SKM-1 (cell line): ENCODE data around the gene TRANK1.
"Not testable (repeated sequence)": the region's sequence is repeated elsewhere in the genome, so short reads cannot be mapped to it uniquely, and the experiment has no call there.

Experiments
- DNase-seq: peaks from one replicate; lab custom pipeline; 2025; ENCODE audit not compliant: unreplicated experiment; lab: John Stamatoyannopoulos, UW

The TRANK1 gene

DNA sequence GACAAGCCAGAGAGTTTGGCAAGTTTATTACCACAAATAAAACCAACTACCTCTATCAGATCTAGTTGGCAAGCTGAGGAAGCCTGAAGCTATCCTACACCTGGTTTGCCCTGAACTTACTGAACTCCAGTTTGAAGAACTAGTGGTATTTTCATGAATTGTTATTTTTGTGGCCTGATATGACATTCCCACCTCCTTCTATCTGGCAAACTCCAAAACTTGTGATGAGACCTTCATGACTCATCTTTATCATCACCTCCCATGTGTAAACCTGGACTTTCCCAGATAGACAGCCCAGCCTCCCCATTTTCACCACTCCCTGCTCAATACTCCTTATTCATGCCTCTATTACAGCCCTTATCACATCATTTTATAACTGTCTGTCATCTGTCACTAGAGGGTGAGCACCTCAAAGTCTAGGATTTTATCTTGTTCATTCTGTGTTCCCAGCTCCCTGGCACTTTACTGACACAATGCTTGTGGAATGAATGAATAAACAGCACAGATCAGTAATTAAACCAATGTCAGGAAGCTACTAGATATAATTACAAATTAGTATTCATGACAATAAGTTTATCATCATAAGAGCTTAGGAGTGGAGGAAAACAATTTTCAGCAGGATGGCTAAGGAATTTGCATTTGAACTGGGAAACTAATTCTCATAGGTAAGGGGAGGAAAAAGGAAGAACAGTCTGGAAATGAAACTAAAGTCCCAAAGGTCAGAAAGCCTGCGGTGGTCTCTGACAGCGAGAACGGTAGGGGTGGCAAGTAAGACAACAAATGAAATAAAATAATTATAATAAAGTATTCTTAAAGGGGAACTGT is 13.2 kb upstream of the TRANK1 start:
- DNase-seq, result no peak

DNA sequence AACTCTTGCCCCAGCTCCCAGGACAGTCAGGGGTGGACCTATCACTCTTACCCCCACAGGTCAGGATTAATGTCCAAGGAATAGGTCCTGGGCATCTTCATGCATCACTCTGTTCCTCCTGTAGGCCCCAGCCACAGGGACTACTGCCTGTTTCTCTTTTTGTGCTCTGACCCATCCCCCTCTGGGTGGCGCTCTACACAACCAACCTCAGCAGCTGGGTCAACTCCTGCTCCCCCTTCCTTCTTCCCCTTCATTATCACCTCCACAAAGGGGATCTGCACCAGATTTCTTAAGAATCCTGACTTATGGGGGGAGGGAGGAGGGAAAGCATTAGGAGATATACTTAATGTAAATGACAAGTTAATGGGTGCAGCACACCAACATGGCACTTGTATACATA is 12.2 kb upstream of the TRANK1 start:
- no peak for DNase-seq

DNA sequence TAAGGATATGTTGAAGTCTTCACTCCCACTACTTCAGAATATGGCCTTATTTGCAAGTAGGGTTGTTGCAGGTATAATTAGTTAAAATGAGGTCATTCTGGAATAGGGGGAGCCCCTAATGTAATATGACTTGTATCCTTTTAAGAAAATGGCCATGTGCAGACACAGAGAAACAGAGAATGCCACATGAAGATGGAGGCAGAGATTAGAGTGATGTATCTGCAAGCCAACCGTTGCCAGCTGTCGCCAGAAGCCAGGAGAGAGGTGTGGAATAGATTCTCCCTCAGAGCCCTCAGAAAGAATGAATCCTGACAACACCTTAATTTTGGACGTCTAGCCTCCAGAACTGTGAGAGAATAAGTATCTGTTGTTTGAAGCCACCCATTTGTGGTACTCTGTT is 11.3 kb upstream of the TRANK1 start:
- DNase-seq, result no peak

DNA sequence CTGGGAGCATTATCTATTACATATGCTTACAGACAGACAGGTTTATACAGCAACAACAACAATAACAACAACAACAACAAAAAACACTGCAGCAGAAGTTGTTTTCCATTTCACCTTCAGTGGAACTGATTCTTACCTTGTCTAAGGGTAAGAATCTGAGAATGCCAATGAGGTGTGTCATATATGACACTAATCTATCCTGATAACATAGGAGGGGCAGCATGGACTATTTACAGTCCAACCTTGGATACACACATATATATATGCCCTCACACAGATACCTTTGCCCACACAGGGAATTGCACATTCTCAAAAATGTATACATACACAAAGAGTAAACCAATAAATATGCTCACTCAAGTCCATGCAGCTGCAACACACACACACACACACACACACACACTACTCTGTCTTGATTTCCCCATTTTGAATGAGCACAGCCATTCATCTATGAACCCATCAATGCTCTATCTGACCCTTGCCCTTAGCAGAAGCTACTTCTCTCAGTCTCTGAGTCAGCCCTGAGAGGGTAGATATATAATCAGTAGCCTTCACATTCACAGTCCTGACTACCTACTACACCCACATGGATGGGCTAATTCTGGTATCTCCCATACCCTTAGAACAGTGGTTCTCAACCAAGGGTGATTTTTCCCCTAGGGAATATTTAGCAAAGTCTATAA is 9.7 kb upstream of the TRANK1 start:
- DNase-seq, result no peak

DNA sequence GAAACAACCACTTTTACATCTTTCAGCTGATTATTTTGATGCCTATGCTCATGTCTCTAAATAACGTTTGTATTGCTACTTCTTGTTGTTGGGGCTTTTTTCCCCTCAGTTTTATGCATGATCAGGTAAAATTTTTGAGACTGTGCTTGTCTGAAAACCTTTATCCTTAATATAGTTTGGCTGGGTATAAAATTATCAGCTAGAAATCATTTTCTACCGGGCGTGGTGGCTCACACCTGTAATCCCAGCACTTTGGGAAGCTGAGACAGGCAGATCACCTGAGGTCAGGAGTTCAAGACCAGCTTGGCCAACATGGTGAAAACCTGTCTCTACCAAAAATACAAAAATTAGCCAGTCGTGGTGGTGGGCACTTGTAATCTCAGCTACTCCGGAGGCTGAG is 3.0 kb upstream of the TRANK1 start:
- not testable (repeated sequence) for DNase-seq

DNA sequence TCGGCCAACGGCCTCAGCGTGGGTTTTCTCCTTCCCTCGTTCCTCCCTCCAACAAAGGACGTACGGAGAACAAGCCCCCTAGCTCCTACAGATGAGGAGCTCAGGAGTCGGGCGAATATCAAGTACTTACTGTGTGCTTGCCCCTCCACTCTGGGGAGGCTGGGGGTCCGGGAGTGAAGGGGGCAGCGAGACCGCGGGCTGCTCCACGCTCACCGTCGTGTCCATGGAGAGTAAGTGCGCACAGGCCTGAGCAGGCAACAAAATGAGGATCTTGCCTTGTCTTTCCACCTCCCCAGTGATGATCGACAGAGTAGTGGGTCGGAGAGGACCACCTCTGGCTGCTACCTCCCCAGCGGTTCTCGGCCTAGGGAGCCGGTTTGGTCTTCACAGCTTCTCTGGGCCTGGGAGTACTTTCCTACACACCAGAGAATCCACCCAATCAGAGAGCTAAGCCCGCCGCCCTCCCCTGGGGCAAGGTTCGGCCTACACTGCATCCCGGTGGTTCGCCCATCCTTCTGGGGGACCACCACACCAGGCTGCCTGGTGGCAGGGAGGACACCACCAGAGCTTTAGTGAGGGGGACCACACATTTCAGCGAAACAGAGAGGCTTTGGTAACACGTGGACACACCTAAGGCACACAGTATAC is 603 bp upstream of the TRANK1 start:
- no peak for DNase-seq

DNA sequence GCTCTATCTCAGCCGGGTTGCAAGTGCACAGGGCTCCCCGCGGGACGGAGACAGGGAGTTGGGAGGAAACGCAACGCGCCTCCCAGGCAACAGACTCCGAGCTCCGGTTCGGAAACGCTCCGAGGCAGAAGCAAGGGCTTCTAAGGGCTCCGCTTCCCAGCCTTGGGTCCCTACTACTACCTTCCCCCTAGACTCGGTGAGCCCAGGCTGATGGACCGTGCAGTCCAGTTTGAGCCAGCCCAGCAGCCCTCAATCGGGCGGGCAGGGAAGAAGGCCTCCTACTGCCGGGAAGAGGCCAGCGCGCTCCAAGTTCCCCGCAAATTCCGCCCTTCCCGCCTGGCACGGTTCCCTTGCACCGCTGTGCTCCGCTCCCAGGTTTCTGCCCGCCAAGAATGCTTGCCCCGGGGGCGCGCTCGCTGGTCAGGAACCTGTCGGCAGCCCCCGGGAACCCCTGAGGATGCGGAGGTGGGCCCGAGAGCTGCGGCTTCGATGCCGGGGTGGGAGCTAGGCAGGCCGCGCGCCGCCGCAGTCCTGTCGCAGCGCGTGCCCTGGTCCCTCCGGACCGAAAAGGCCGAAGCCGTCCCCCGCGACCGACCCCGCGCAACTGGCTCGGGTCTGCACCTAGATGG is 728 bp downstream of the TRANK1 start:
- no peak for DNase-seq

DNA sequence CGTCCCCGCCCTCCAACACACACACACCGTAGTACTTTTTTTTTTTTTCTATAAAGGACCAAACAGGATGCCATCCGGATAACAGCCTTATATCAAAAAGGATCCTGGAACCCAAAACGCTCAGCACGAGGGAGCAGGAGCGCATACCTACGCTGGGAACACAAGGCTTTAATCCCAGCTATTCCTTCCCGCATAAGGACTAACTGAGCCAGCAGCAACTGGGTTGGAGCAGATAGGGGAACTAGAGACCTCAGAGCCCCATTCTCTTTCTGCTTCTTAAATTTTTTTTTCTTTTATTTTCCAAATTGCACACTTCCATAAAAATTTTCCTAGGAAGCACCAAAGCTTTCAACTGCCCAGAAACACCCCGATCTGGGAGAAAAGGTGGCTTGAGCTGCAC is 1.3 kb downstream of the TRANK1 start:
- DNase-seq, result no peak

DNA sequence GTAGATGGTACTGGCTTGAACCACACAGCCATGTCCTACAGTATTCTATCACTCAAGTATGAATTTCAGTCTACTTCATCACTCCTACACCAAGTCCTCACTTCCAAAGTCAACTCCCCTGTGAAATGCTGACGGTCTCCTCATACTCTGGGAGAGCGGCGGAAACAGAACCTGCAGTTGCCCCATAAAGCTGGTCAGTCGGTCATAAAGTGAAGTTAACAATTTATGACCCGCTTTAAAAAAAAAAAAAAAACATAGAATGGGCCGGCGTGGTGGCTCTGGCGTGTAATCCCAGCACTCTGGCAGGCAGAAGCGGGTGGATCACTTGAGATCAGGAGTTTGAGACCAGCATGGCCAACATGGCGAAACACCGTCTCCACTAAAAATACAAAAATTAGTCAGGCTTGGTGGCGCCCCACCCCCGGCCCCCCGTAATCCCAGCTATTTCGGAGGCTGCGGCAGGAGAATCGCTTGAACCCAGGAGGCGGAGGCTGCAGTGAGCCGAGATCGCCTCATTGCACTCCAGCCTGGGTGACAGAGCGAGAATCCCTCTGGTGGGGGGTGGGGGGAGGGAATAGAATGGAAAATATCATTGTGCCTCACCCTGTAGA is 2.1 kb downstream of the TRANK1 start:
- DNase-seq, result no peak

DNA sequence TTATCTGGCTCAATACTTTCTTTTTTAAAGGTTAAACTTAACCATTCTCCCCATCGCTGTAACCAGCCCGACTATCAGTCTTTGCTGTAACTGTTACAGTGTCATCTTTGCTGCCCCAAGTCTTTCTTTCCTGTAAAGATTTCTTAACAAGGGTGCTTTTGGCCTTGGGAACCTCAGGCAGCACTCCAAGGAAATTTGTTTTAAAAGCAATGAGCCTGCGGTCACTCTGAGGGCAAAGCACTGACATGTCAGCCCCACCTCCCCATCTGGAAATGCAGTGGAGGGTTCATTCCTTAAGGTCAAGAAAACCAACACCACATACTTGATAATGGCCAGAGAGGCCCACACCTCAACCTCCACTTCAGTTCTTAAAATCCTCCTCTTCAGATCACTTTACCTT is 3.2 kb downstream of the TRANK1 start:
- no peak for DNase-seq

DNA sequence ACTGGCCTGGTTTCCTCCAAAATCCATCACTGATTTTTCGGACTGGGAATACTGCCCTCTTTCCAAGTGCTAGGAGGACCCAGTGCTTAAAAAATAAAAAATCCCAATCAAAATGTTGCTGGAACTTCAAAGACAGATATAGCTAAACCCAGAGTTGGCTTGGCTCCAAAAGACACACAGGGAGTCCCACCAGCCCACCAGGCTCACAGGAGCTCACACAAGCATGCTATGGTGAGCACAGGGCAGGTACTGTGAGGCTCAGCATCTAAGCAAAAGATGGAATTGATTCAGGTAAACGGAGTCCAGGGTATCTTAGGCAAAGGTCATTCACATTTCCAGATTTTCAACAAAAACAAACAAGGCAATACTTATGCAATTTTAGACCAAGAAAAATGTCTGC is 3.7 kb downstream of the TRANK1 start:
- DNase-seq, result no peak

DNA sequence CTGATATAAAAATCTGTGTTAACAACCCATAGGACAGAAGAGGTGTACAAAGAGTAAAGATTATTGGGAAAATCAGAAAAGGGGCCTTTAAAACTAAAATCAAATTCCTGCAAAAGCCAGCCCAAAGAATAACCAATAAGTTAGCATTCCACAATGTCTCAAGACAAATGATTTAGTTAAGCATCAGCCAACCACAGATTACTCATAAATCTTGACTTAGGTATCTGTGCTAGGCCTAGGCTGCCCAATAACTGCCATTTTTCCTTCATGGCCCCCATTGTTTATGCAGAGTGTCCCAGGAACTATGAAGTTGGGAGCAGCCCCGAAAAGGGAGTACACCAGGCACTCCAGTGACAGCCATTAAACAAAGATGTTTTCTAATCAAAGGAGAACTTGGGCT is 7.4 kb downstream of the TRANK1 start:
- no peak for DNase-seq

DNA sequence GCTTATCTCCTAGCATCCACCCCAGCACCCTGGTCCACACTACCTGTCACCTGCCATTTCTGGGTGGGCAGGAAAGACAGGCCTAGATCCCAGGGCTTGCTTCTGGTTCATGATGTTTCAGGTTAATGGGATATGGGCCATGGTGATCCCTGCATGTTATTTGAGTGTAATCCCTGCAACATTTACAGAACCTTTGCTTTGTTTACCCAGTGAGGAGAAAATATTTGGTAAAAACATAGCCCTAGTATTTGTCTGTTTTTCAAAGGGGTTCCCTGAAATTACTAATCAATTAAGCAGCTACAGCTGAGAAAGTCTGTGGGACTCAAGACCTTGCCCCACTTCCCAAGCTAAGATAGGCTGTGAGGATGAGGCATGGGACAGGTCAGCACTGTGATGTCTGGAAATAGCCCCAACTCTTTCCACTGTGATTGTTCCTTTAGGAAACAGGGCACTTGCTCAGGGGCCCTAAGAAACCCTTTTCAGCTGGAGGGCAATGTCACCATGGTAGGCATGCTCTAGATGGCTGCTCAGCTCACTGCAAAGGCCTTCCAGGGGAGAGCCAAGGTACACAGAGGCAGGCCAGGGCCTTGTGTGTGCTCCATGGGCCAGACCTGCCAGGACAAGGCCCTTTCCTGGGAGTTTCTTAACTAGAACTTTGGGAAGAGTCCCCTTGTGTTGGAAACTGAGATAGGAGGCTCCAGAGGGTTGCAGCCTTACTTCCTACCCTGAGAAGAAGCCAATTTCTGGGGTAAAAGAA is 11.1 kb downstream of the TRANK1 start:
- no peak for DNase-seq

DNA sequence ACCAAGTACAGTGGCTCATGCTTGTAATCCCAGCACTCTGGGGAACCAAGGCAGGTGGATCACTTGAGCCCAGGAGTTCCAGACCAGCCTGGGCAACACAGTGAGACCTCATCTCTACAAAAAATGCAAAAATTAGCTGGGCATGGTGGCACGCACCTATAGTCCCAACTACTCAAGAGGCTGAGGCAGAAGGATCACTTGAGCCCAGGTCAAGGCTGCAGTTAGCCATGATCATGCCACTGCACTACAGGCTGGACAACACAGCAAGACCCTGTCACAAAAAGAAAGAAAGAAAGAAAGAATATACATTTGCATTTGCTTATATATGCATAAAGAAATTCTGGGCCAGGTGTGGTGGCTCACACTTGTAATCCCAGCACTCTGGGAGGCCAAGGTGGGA is 13.4 kb downstream of the TRANK1 start:
- not testable (repeated sequence) for DNase-seq

DNA sequence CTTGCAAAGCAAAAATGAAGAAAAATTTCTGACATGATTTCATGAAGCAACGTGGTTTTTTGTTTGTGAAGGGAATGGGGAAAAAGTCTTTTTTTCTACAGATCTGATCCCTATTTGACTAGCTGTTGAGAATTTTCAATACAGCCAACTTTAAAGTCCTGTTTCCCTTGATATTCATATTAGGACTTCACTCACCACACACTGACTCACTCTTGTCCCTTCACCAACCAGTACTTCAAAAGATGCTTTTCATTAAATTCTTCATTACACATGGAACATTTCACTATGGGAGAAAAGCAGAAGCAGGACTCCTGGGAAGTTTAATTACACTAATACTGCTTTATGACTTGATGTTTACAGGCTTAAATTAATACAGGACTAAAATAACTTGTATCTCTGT is 16.6 kb downstream of the TRANK1 start:
- no peak for DNase-seq

DNA sequence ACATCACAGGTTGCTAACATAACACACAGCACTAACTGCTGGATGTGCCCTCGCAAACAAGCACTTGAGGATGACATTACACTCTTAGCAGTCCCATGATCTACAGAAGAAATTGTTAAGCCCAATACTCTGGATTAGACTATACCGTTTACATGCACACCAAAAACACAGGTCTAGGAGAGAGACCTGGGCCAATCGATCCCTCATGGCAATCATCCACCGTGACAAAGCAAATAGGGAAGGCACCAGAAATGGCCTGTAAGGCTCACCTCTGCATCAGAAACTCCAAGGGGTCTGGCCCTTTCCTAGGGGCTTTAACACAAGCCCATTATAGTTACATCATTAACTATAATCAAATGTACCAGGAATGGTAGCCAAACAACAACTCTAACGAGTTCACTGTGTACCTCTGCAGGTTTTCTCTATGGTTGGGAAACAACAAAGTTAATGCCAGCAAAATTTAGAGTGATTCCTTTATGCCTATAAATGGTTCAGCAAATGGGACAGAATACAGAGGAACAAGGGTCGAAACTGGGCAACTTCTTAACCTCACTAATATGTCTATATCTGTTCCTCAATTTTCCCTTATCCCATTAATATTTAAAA is 18.5 kb downstream of the TRANK1 start:
- DNase-seq, result no peak

DNA sequence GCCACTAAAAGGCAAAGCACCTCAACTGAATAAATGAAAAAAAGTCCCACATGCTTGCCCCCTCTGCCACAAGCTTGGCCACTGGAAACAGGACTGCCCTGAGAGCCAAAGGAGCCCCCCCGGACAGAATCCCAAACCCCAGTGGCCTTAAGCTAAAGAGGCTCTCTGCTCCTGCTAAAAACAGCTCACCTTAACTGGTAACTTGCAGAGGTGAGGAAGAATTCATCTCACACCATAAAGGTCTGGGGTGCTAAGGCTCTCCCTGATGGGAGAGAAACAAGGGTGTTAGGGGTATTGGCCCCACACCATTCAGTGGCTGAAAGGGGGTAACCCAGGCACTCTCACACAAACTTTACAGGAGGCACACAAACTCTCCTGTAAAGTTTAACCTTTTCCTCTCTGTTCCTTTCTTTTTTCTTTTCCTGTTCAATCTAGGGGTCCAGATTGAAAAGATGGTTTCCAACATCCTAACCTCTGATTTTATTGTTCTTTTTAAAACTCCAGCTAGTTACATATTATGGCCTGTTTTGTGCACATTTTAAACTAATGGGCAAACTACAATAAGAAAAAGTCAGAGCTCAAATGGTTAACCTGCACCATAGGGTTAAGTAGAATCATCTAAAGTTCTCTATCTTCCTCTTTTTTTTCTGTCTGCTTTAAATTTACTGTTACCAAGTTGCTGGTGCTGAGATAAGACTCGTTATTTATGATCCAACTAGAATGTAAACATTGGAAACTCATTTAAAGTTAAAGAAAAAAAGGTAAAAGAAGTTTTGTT is 19.9 kb downstream of the TRANK1 start:
- no peak for DNase-seq

DNA sequence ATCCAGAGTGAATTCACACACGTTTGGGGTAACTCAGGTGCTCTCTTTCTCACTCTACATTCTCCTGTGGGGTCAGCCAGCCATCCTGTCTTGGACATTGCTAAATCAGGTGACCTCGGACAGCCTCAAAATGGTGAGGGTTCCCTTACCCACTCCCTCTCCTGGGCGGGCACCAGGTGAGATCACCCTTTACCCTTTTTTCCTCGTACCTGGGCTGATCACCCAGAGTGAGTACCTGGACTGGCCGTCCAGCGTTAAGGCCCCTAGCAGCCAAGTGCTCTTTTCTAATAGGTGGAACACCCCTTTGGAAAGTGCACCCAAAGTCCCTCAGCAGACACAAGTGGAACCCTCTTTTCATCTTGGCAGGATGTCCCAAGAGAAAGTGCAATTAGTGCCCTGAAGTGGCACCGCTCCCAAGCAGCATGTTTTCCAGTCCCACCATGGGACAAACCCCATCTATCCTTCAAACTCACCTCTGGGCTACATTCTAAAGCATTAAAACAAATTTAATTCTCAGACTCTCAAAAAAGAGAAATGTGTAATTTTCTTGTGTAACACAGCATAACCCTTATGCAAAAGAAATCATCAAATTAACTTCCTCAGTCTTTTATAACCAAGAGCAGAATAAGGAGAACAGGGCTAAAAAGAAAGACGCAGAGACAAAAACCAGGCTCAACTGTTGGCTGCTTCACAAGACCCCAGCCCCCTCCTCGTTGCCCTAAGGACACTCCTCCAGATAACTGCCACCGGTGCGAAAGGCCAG is 20.7 kb downstream of the TRANK1 start:
- DNase-seq, result no peak

DNA sequence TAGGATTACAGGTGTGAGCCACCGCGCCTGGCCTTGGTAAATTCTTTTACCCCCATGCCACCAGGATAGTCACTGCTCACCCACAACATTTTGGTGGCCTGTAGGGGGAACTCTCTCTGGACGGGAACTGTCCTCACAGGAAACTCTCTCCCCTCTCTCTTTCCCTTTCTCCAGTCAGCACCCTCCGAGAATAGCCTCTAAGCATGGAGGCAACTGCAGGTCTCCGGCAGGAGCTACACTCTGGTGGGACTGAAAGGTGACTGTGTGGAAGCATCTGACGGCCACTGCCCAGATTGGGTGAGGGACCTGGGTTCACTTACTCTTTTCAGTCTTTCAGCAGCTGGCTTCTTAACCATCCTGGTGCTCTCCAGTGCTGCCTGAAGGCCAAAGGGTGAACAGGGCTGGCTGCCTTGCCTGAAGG is 21.3 kb downstream of the TRANK1 start:
- no peak for DNase-seq
